Uterine smooth muscle cell (primary cell): ENCODE results near the gene GCHFR. TPM values are rescaled to one million over a fixed set of nuclear protein-coding genes. Genes with fewer than 3 reads are reported as not detected.

Experiments used
- total RNA-seq: library from RNA; depleted of rRNA; stranded (reverse); fragments of >200 nt; gene quantifications from 2 replicates; pipeline ENCODE4 v1.2.3, GENCODE V29; 2014

GCHFR gene
- total RNA-seq = 1.6 and 1.7 TPM in 2 replicates

GRCh38 chr15:40763801-40764628 lies at the start of gene GCHFR:
Gene GCHFR, plus strand, starts transcription at chr15:40764068. Its CDS starts 113 bp downstream, at chr15:40764181.

GRCh38 chr15:40754883-40755811 lies 8.7 kb upstream of the GCHFR start, which contains the start of gene RMDN3:
Gene RMDN3, minus strand, starts transcription at chr15:40755254. Its CDS starts 471 bp downstream, at chr15:40754783.

GRCh38 chr15:40769274-40770146 lies 5.6 kb downstream of the GCHFR start, which contains the start of gene C15orf62:
Gene C15orf62, plus strand, starts transcription at chr15:40769980. Its CDS starts 516 bp downstream, at chr15:40770496.

GRCh38 chr15:40807028-40807887 lies 43.4 kb downstream of the GCHFR start, which contains the start of the genes DNAJC17 and ZFYVE19:
Gene DNAJC17, minus strand, starts transcription at chr15:40807473. Its CDS starts 27 bp downstream, at chr15:40807446.
Gene ZFYVE19, plus strand, starts transcription at chr15:40807089. Its CDS starts 501 bp downstream, at chr15:40807590.

Other genes starting within 250 kb of the GCHFR start
- gene CCDC32, start 199.0 kb upstream of the GCHFR start, total RNA-seq = 18.2 and 19.1 TPM in 2 replicates
- gene RPUSD2, start 194.8 kb upstream of the GCHFR start, total RNA-seq = 14.0 and 18.0 TPM in 2 replicates
- gene KNL1, start 169.8 kb upstream of the GCHFR start, total RNA-seq = 11.1 and 43.8 TPM in 2 replicates
- gene RAD51, start 68.9 kb upstream of the GCHFR start, total RNA-seq = 4.9 and 11.0 TPM in 2 replicates
- gene RMDN3, start 8.8 kb upstream of the GCHFR start, total RNA-seq = 19.7 and 20.9 TPM in 2 replicates
- not detected in 2 replicates for gene C15orf62, start 5.9 kb downstream of the GCHFR start, total RNA-seq
- gene ZFYVE19, start 43.0 kb downstream of the GCHFR start, total RNA-seq = 25.1 and 31.5 TPM in 2 replicates
- 18.9 and 51.0 TPM in 2 replicates for gene DNAJC17, start 43.4 kb downstream of the GCHFR start, total RNA-seq
- not detected in 2 replicates for gene PPP1R14D, start 64.6 kb downstream of the GCHFR start, total RNA-seq
- gene SPINT1, start 80.0 kb downstream of the GCHFR start, total RNA-seq = 0.37 and 0.66 TPM in 2 replicates
- not detected in 2 replicates for gene RHOV, start 110.2 kb downstream of the GCHFR start, total RNA-seq
- 51.7 and 59.8 TPM in 2 replicates for gene VPS18, start 130.4 kb downstream of the GCHFR start, total RNA-seq
- 0.12 and 0.66 TPM in 2 replicates for gene DLL4, start 165.3 kb downstream of the GCHFR start, total RNA-seq
- 36.5 and 49.2 TPM in 2 replicates for gene CHAC1, start 189.4 kb downstream of the GCHFR start, total RNA-seq